ENCODE results near the gene ANKRD52. TPM values are rescaled to one million over a fixed set of nuclear protein-coding genes. Genes with fewer than 3 reads are reported as not detected.

ANKRD52 gene
- total RNA-seq, 1 donor from 2014 or later: 63.2 TPM

DNA sequence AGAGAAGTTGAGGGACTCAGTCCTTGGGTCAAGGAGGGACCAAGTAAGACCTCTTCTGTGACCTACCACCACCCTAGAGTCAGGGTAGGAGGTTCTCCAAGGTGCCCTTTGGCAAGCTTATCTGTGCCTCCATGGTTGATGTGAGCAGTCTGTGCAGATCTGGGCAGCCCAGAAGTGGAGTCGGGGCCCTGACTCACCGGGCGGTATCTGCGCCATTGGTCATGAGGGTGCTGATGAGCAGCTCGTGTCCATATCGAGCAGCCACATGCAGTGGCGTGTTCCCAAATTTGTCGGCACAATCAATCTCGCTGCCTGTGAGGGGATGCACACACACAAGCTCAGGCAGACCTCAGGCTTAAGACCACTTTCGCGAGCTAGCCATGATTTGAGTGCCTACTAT lies 5.1 kb downstream of the ANKRD52 start:
- Mint-ChIP-seq H3K27ac (no peak overlapping the region), H3K4me1 (peaks cover 8% of the 10 kb centered on the region), H3K9me3 (no peaks in the 10 kb centered on the region), H3K27me3 (ENCODE audit: low read depth) (no peaks in the 10 kb centered on the region), H3K4me3 (no peak overlapping the region), H3K36me3 (peaks cover 38% of the 10 kb centered on the region)
- TF ChIP-seq, protein P1, sequence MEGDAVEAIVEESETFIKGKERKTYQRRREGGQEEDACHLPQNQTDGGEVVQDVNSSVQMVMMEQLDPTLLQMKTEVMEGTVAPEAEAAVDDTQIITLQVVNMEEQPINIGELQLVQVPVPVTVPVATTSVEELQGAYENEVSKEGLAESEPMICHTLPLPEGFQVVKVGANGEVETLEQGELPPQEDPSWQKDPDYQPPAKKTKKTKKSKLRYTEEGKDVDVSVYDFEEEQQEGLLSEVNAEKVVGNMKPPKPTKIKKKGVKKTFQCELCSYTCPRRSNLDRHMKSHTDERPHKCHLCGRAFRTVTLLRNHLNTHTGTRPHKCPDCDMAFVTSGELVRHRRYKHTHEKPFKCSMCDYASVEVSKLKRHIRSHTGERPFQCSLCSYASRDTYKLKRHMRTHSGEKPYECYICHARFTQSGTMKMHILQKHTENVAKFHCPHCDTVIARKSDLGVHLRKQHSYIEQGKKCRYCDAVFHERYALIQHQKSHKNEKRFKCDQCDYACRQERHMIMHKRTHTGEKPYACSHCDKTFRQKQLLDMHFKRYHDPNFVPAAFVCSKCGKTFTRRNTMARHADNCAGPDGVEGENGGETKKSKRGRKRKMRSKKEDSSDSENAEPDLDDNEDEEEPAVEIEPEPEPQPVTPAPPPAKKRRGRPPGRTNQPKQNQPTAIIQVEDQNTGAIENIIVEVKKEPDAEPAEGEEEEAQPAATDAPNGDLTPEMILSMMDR (IDR thresholded peaks at IDR 0.05; ENCODE audit: unreplicated experiment): no peak
- no peak for DNase-seq (ENCODE audit: low spot score in 2 of 2, unreplicated experiment in 2 of 2)

DNA sequence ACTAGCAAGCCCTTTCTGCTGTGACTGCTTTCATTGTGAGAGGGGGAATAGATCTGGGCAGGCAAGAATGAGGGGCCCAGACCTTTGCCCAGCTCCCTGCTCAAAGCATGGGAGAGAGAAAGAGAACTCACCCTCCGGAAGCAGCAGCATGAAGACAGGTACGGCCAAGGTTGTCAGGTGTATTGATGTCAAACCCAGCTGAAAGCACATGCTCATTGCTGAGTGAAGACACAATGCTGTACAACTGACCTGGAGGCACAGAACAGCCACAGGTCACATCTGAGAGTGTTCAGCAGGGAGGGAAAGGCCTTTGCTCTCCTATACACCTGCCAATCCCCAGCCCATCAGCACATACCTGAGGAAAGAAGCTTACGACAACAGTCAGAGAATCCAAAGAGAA lies 5.5 kb downstream of the ANKRD52 start:
- Mint-ChIP-seq H3K36me3 (peaks cover 40% of the 10 kb centered on the region), H3K4me3 (no peak overlapping the region), H3K27ac (no peak overlapping the region), H3K27me3 (ENCODE audit: low read depth) (no peaks in the 10 kb centered on the region), H3K4me1 (peaks cover 8% of the 10 kb centered on the region), H3K9me3 (no peaks in the 10 kb centered on the region)
- TF ChIP-seq, protein P1 (IDR thresholded peaks at IDR 0.05; ENCODE audit: unreplicated experiment): no peak
- DNase-seq (ENCODE audit: low spot score in 2 of 2, unreplicated experiment in 2 of 2): no peak

DNA sequence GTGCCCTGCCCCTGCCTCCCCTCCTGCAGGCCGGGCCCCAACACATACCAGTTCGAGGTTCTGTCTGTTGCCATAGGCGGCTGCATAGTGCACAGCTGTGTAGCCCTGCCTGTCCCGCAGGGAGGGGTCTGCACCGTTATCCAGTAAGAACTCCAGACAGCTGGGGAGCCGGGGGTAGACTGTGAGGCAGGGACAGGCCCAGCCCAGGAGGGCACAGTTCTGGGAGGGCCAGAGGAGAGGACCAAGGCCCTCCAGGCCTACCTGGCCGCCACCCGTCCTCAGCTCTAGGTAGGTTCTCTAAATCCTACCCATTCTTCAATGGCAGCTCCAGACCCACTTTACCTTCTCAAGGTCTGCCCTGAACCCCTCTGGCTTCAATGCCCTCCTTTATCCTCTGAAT lies 9.5 kb downstream of the ANKRD52 start:
- H3K9me3 Mint-ChIP-seq: no peaks in the 10 kb centered on the region
- no peaks in the 10 kb centered on the region for H3K27me3 Mint-ChIP-seq (ENCODE audit: low read depth)
- H3K4me3 Mint-ChIP-seq: no peak overlapping the region
- no peaks in the 10 kb centered on the region for H3K4me1 Mint-ChIP-seq
- no peak for DNase-seq (ENCODE audit: low spot score in 2 of 2, unreplicated experiment in 2 of 2)
- TF ChIP-seq, protein P1 (IDR thresholded peaks at IDR 0.05; ENCODE audit: unreplicated experiment): no peak
- peaks cover 42% of the 10 kb centered on the region for H3K36me3 Mint-ChIP-seq
- no peak overlapping the region for H3K27ac Mint-ChIP-seq

DNA sequence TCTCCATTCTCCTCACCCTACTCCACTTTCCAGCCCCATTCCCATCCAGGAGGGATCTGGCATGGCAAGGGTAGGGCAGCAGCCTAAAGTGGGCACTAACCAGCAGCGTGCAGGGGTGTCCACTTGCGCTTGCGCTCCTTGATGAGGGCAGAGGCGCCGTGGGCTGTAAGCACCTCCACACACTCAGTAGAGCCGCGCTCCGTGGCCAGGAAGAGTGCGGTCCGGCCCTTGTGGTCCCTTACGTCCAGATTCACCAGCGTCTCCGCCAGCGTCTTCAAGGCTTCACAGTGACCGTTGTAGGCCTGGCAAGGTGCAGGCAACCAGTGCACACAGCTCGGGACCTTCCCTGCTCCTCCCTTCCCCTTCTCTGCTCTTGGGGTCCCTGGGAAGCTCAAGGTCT lies 10.3 kb downstream of the ANKRD52 start:
- TF ChIP-seq, protein P1 (IDR thresholded peaks at IDR 0.05; ENCODE audit: unreplicated experiment): no peak
- no peak for DNase-seq (ENCODE audit: low spot score in 2 of 2, unreplicated experiment in 2 of 2)
- Mint-ChIP-seq H3K4me1 (no peaks in the 10 kb centered on the region), H3K27ac (no peak overlapping the region), H3K9me3 (no peaks in the 10 kb centered on the region), H3K27me3 (ENCODE audit: low read depth) (no peaks in the 10 kb centered on the region), H3K4me3 (no peak overlapping the region), H3K36me3 (peaks cover 39% of the 10 kb centered on the region)

DNA sequence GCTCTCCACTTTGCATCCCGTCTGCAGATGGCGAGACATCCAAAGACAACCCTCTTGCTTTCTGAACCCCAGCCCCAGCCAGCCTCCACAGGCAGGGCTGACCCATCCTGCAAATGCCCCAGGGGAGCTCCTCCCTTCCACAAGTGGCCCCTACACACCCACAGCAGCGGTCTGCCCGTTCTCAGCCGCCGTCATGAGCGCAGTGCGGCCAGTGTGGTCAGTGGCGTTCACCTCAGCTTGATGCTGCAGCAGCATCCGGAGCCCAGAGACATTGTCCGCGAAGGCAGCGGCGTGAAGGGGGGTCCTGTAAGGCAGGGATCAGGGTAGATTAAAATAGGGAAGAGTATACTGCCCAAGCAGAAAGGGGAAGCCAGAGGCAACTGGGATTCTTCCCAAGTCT lies 13.7 kb downstream of the ANKRD52 start:
- H3K4me3 Mint-ChIP-seq: no peak overlapping the region
- H3K4me1 Mint-ChIP-seq: no peaks in the 10 kb centered on the region
- TF ChIP-seq, protein P1 (IDR thresholded peaks at IDR 0.05; ENCODE audit: unreplicated experiment): no peak
- no peaks in the 10 kb centered on the region for H3K9me3 Mint-ChIP-seq
- peaks cover 44% of the 10 kb centered on the region for H3K36me3 Mint-ChIP-seq
- no peak overlapping the region for H3K27ac Mint-ChIP-seq
- no peaks in the 10 kb centered on the region for H3K27me3 Mint-ChIP-seq (ENCODE audit: low read depth)
- DNase-seq (ENCODE audit: low spot score in 2 of 2, unreplicated experiment in 2 of 2): no peak

DNA sequence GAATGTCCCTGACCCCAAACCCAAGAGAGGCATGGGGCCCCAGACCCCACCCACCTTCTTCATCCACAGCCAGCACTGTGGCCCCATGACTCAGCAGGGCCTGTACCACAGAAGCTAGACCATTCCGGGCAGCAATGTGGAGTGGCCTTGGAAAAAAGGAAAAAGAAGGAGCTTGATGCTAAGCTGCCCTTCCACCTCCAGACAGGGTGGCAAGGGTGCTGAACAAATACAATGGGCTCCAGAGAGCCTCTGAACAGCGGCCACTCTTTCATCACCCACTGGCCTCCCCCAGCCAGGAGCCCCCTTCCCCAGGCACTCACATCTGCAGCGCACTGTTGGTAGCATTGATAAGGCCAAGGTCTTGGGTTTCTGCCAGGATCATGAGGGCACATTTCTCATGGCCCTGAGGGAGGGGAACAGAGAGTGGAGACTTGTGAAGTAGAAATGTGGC lies 14.4 kb downstream of the ANKRD52 start:
- H3K9me3 Mint-ChIP-seq: no peaks in the 10 kb centered on the region
- no peaks in the 10 kb centered on the region for H3K27me3 Mint-ChIP-seq (ENCODE audit: low read depth)
- H3K27ac Mint-ChIP-seq: no peak overlapping the region
- TF ChIP-seq, protein P1 (IDR thresholded peaks at IDR 0.05; ENCODE audit: unreplicated experiment): no peak
- no peak overlapping the region for H3K4me3 Mint-ChIP-seq
- no peak for DNase-seq (ENCODE audit: low spot score in 2 of 2, unreplicated experiment in 2 of 2)
- H3K4me1 Mint-ChIP-seq: no peaks in the 10 kb centered on the region
- H3K36me3 Mint-ChIP-seq: peaks cover 41% of the 10 kb centered on the region
